HUDEP-2 (cell line): ENCODE data around the gene PLA2G2F.
"Not testable (repeated sequence)": the region's sequence is repeated elsewhere in the genome, so short reads cannot be mapped to it uniquely, and the experiment has no call there.

Experiments used
- DNase-seq, 76 experiments: peaks; one replicate each; lab custom pipeline; 2025; ENCODE audit not compliant: unreplicated experiment in 76 of 76; lab: John Stamatoyannopoulos, UW

PLA2G2F gene

DNA sequence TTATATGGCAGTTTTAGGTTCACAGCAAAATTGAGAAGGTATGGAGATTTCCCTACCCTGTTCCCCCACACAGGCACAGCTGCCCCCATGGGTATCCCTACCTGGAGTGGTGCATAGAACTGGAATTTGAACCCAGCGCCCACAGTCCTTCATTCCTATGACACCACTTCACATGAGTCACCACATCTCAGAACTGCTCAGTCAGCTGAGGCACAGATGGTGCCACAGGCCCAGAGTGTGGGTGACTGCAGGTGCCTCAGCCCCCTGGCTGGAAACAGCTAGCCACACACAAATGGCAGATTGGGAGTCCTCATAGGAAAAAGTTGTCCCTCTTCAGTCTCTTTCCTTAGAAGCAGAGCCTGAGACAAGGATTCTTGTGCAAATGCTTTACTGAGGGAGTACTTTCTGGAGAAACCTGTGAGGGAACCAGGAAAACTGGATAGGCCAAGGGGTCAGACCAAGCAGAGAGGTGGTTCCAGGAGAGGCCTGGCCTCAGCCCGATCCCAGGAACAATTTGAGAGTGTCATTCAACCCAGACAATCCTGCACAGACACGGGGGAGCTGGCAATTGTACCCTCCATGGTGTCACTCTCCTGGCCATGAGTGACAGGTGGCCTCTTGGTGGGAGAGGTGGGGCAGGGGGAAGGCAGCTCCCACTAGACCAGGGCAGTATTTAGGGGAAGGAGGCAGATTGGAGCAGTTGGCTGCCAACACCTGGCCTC lies 26.7 kb upstream of the PLA2G2F start:
- no peak for DNase-seq

DNA sequence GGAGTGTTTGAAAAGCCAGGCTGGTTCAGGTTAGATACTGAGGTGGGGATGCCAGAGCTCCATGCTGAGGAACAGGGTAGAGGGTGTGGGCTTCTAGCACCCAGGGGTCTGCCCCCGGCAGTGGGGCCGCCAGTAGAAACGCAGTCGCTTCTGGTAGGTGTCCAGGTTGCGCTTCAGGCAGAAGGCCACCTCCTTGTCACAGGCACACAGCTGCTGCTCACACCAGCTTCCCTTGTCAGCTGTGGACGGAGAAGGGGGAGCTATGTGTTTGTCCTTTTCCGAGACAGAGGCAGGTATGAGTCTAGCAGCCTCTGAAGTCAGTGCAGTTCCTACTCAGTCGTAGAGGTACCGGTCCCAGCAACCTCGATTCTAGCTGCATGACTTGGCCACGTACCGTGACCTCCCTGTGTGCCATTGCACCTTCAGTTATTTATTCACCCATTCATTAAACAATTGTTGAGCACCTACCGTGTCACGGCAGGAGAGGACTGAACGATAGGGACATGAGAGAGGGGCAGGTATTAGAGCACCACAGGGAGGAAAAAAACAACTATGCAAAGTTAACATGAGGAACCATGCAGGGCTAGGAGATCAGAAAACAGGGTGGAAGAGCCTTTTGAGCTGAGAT lies 25.0 kb upstream of the PLA2G2F start:
- no peak for DNase-seq

- DNase-seq = no peak
These were observed 23.6 kb upstream of the PLA2G2F start for GRCh38 chr1:20115479-20115878.

DNA sequence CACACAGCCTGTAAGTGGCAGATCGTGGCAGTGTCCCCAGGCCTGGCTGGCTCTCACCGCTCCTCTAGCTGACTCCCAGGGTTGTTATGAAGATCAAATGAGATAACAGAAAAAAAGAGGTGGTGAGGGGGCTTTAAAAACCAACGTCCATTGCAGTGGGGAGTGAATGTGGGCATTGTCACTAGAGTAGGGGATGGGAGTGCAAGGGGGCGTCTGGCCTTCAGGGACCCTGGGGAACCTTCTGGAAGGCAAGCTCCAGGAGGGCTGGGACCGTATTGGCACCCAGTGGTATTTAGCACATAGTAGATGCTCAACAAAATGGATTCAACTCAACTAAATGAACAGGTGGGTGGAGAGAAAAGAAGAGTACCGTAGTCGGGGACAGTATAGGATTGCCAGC lies 23.2 kb upstream of the PLA2G2F start:
- no peak for DNase-seq

GRCh38 chr1:20117236-20117635 lies 21.9 kb upstream of the PLA2G2F start:
- DNase-seq = no peak

GRCh38 chr1:20119347-20119746 lies 19.8 kb upstream of the PLA2G2F start, which contains the start of gene PLA2G2D:
TSS of gene PLA2G2D (minus strand) at chr1:20119536. CDS start at chr1:20119498, 38 bp downstream.
- no peak for DNase-seq

GRCh38 chr1:20120796-20121195 lies 18.3 kb upstream of the PLA2G2F start:
- DNase-seq = no peak

DNA sequence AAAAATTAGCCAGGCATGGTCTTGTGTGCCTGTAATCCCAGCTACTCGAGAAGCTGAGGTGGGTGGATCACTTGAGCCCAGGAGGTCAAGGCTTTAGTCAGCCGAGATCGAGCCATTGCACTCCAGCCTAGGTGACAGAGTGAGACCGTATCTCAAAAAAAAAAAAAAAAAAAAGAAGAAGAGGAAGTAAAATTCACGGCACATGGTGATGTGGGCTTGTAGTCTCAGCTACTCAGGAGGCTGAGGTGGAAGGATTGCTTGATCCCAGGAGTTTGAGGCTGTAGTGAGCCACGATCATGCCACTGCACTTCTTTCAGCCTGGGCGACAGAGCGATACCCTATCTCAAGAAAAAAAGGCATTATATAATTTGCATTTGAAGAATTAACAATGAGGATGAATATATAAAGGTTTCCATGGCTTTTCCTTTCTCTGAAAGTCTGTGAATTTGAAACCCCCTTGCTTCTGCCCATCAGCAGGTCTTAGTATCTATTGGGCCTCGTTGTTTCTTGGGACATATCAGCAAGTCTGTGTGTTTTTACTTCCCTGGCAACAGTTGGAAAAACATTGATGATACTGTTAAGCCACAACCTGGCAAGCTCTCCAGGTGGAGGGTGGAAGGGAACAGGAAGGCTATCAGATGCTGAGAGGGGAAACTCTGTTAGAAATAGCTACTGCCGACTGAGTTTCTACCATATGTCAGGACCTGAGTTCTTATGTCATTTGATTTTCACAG lies 15.2 kb upstream of the PLA2G2F start:
- DNase-seq = no peak

GRCh38 chr1:20124456-20125057 lies 14.6 kb upstream of the PLA2G2F start:
- DNase-seq = peak in 72 of 76 experiments; percentile 13 to 88 (median 64)

DNA sequence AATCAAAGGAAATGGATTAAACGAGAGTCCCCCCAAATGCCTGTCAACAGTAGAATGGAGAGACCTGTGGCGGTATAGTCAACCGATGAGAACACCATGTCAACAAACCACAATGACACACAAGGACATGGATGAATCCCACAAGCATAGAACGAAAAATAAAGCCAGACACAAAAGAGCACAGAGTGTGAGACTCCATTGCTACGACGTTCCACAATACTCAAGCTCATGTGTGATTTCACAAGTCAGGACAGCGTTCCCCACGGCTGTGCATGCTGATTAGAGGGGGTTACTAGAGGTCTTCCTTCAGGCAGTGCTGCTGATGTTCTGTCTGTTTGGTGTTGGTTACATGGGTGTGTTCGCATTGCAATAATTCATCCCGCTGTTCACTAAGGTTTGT lies 14.0 kb upstream of the PLA2G2F start:
- DNase-seq = no peak

GRCh38 chr1:20126041-20126805 lies 12.9 kb upstream of the PLA2G2F start:
- no peak for DNase-seq

DNA sequence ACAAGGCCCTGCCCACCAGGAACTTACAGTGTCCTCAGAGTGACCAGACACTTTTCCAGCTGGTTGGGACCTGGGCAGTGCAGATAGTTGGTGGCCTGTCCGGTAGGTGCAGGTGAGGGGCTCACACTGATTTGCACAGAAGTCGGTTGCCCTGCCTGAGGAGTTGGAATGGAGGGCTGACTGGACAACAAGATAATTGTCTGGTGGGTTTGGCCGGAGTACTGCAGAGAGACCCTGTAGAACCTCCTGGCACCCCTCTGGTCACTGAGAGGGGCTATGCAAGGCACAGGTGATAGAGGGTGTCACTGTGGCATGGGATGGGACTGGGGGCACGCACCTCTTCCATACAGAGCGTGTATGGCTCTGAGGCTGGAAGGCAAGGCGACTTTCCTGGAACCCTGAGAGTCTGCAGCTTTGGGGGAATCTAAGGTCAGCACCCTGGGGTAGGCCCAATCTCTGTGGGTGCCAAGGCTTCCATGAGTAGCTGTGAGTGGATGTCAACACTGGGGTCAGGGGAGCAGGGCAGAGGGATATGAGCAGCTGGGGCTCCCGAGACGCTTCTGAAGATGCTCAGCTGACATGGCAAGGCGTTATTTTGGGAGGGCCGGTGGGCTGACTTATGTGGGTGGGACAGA lies 12.2 kb upstream of the PLA2G2F start:
- no peak for DNase-seq

DNA sequence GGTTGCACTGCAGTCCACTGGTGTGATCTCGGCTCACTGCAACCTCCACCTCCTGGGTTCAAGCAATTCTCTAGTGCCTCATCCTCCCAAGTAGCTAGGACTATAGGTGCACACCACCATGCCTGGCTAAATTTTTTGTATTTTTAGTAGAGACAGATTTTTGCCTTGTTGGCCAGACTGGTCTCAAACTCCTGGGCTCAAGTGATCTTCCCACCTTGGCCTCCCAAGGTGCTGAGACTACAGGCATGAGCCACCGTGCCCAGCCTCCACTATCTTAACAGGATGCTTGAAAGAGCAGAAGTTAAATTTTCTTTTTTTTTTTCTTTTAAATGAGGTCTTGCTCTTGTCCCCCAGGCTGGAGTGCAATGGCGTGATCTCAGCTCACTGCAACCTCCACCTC lies 8.6 kb upstream of the PLA2G2F start:
- not testable (repeated sequence) for DNase-seq

DNA sequence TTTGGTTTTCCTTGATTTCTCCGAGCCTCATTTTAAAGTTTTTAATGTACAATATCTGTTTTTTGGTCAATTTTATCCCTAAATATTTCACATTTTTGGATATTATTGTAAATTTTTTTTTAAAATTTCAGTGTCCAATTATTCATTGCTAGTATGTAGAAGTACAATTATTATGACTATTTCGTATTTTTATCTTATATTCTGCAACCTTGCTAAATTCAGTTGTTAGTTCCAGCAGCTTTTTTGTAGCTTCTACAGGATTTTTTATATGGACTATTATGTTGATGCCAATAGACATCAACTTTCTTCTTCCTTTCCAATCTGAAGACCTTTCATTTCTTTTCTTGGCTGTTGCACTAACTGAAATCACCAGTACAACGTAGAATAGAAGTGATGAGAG lies 4.1 kb upstream of the PLA2G2F start:
- DNase-seq = no peak

- no peak for DNase-seq
These were observed 2.9 kb upstream of the PLA2G2F start for GRCh38 chr1:20136249-20136648.

GRCh38 chr1:20137055-20137454 lies 2.1 kb upstream of the PLA2G2F start:
- no peak for DNase-seq

DNA sequence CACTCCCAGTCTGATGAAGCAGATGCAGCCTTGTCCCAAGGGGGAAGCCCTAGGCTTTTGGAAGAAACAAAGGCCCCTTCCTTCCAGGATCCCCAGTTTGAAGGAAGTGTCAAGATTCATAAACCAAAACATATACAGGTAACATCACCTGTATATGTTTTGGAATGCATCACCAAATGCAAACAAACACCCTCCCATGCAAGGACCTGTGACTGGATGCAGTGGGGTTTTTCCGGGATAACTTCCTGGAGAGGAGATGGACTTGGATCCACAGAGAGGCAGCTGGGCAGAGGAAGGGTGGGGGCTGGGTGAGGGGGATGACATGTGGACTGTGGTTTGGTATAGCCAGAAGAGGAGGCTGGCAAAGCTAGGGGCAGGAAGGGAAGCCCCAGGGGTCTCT lies 1.5 kb upstream of the PLA2G2F start:
- no peak for DNase-seq

GRCh38 chr1:20138346-20138745 lies 777 bp upstream of the PLA2G2F start:
- no peak for DNase-seq

DNA sequence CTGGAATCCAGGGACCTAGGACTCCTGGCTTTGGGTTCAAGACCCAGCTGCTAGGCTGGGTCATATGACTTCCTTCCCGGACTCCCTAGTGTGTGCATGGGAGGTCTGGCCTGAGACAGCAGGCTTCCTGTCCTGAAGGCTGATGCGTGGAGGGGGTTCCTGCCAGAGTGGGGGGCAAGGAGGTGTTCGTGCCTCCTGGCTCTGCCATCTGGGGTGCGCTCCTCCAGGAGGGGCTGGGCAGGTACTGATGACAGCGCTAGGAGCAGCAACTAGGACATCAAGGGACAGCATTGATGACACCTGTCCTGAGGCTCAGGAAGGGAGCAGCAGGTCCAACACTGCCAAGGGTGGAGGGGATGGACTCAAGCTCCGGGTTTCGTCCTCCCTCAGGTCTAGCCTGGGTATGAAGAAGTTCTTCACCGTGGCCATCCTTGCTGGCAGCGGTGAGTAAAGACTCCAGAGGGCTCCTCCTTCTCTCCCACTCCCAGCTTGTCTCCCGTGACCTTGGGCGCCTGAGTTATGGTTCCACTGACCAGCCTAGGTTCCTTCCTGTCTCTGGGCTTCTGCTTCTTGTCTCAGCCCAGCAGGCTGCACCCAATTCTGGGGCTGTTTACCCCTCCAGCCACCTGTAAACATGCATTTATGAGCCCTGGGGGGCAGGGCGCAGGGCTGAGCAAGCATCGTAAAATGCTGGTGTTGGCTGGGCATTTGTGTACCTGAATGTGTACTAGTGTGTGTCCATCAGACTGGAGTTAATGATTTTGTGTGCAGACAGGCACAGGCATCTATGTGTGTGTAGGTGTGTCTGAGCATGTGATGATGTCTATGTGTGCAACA lies 871 bp downstream of the PLA2G2F start:
- no peak for DNase-seq
